ENCODE data around the gene TOMM70. TPM values are rescaled to one million over a fixed set of nuclear protein-coding genes. Genes with fewer than 3 reads are reported as not detected.

Gene TOMM70
- total and polyA plus RNA-seq, 2 of the 4 experiments (the other 2 are of a cell fraction) = 24.6 to 35.1 TPM

GRCh38 chr3:100359035-100359434 is 41.9 kb downstream of the TOMM70 start:
- no peak overlapping the region for H2AK5ac ChIP-seq (ENCODE audit: low read depth, low read length)

More at GRCh38 chr3:100359035-100359434, 41.9 kb downstream of the TOMM70 start:
- Histone ChIP-seq H3K79me1 (ENCODE audit: low read depth in 1 of 2, low read length in 2 of 2) (no peaks in the 10 kb centered on the region; a peak in 1 of 4 replicates), H2AFZ (replicated peaks; ENCODE audit: low read length, poor library complexity) (no peak overlapping the region), H4K91ac (ENCODE audit: insufficient read depth, low read depth, low read length) (no peak overlapping the region), H3K4ac (ENCODE audit: low read depth, low read length) (no peak overlapping the region), H4K8ac (ENCODE audit: low read depth in 2 of 2, low read length in 2 of 2) (no peak overlapping the region), H3K4me3 (ENCODE audit: insufficient read depth, low read depth, low read length) (no peak overlapping the region), H3K9me1 (ENCODE audit: insufficient read depth, low read length) (0 out of 2 replicates have a peak, but pooled peaks cover 2% of the 10 kb centered on the region), H2AK9ac (replicated peaks; ENCODE audit: low read depth, low read length, poor library complexity) (no peak overlapping the region), H2BK15ac (ENCODE audit: low read depth, low read length) (no peak overlapping the region), H2BK5ac (ENCODE audit: low read depth, low read length, poor library complexity, severe bottlenecking) (no peak overlapping the region), H3K56ac (ENCODE audit: extremely low read depth, insufficient read depth, low read length) (no peak overlapping the region), H4K5ac (ENCODE audit: low read depth, low read length) (no peak overlapping the region), H3K23ac (ENCODE audit: low read depth, low read length) (no peak overlapping the region), H3K14ac (replicated peaks; ENCODE audit: low read depth, low read length) (no peak overlapping the region), H3K27me3 (ENCODE audit: control insufficient read depth, insufficient read depth, low read length) (no peaks in the 10 kb centered on the region), H3K4me1 (ENCODE audit: control insufficient read depth, insufficient read depth, low read length) (no peaks in the 10 kb centered on the region), H3K4me2 (ENCODE audit: low read depth, low read length) (no peak overlapping the region), H3K9ac (ENCODE audit: low read depth, low read length) (no peak overlapping the region), H3K9me3 (ENCODE audit: control insufficient read depth, insufficient read depth, low read length) (peaks cover 4% of the 10 kb centered on the region), H2BK20ac (ENCODE audit: low read depth, low read length) (no peak overlapping the region), H2BK120ac (ENCODE audit: low read depth, low read length) (no peak overlapping the region), H3K36me3 (ENCODE audit: control insufficient read depth, insufficient read depth, low read length) (peaks cover 22% of the 10 kb centered on the region), H3K27ac (ENCODE audit: insufficient read depth, low read length) (no peak overlapping the region), H4K20me1 (ENCODE audit: insufficient read depth, low read length) (no peaks in the 10 kb centered on the region), H3K18ac (ENCODE audit: low read depth, low read length) (no peak overlapping the region)
- dilution Hi-C loops (cut with HindIII; ENCODE audit: low sequenced_read_pairs, unreplicated experiment) (no loop called here), intact Hi-C loops (cut with micrococcal nuclease) (no loop called here), in situ Hi-C loops (cut with MboI; ENCODE audit: low sequenced_read_pairs) (no loop called here)
- ChIA-PET POLR2A (ENCODE audit: unreplicated experiment) (no interaction called here), CTCF (no interaction called here)
- BruUV-seq (replicated peaks) = no TSS peak
- DNase-seq = no peak
- ATAC-seq (ENCODE audit: low read depth) = no peak
- TF ChIP-seq RAD21 (IDR thresholded peaks at IDR 0.05; ENCODE audit: low read length) = no peak
- TF ChIP-seq USF2 (IDR thresholded peaks at IDR 0.05; ENCODE audit: low read depth, low read length) = no peak
- no peak for TF ChIP-seq POLR2A (IDR thresholded peaks at IDR 0.05; ENCODE audit: low read depth, low read length)
- TF ChIP-seq BHLHE40 (IDR thresholded peaks at IDR 0.05; ENCODE audit: low read depth, low read length) = no peak
- TF ChIP-seq MXI1 (IDR thresholded peaks at IDR 0.05; ENCODE audit: borderline replicate concordance, low read depth, low read length) = no peak
- WGBS, 2 experiments (ENCODE audit: extremely low coverage in 2 of 2, insufficient read length in 1 of 2) = 100% methylated on average over 1 of the region's 3 CpGs; no CpG with 5 or more reads in 1 of the 2 experiments

Measured in IMR-90 (cell line).